GM23338 (cell line): Measurements from ENCODE around the gene DOCK11. TPM values are rescaled to one million over a fixed set of nuclear protein-coding genes. Genes with fewer than 3 reads are reported as not detected.

Experiments used
- ATAC-seq: fragments of 200-7000 bp; cut with Tn5 transposase; 3 replicates; pipeline ENCODE4 v1.9.1; 2020
- DNase-seq: peaks from one replicate; pipeline ENCODE4 v3.0.0-alpha.2; 2015; ENCODE audit warnings: low spot score
- H2AFZ ChIP-seq: fragments of 200-600 bp; sonication (generic); 2 replicates; pipeline ENCODE4 v1.8.0; 2016; ENCODE audit warnings: antibody characterized with exemption, mild to moderate bottlenecking, moderate library complexity
- H3F3A ChIP-seq: fragments of 200-600 bp; sonication (generic); replicated peaks from 2 replicates; pipeline ENCODE4 v1.8.0; 2017; ENCODE audit warnings: antibody characterized with exemption, mixed run types, low read depth
- H3K27ac ChIP-seq: fragments of 200-600 bp; sonication (generic); 2 replicates; pipeline ENCODE4 v1.6.1; 2016; ENCODE audit warnings: low read depth
- H3K27me3 ChIP-seq: fragments of 200-600 bp; sonication (generic); 2 replicates; pipeline ENCODE4 v1.8.0; 2016; ENCODE audit warnings: mild to moderate bottlenecking, mixed run types, moderate library complexity; ENCODE audit not compliant: insufficient read depth
- H3K36me3 ChIP-seq: fragments of 200-600 bp; sonication (generic); 2 replicates; pipeline ENCODE4 v1.8.0; 2016; ENCODE audit warnings: mild to moderate bottlenecking; ENCODE audit not compliant: insufficient read depth
- H3K4me1 ChIP-seq: fragments of 200-600 bp; sonication (generic); 2 replicates; pipeline ENCODE4 v1.8.0; 2016; ENCODE audit warnings: mild to moderate bottlenecking, moderate library complexity; ENCODE audit not compliant: insufficient read depth
- H3K4me2 ChIP-seq: fragments of 200-600 bp; sonication (generic); 2 replicates; pipeline ENCODE4 v1.7.1; 2017; ENCODE audit warnings: mixed run types
- H3K4me3 ChIP-seq: fragments of 200-600 bp; sonication (generic); 2 replicates; pipeline ENCODE4 v1.6.1; 2016; ENCODE audit warnings: mixed run types
- H3K79me2 ChIP-seq: fragments of 200-600 bp; sonication (generic); replicated peaks from 2 replicates; pipeline ENCODE4 v1.8.0; 2017; ENCODE audit warnings: mild to moderate bottlenecking; ENCODE audit not compliant: insufficient read depth
- H3K9me2 ChIP-seq: fragments of 200-600 bp; sonication (generic); 2 replicates; pipeline ENCODE4 v1.8.0; 2017; ENCODE audit not compliant: insufficient read depth
- H4K20me1 ChIP-seq: fragments of 200-600 bp; sonication (generic); replicated peaks from 2 replicates; pipeline ENCODE4 v1.8.0; 2017; ENCODE audit warnings: mild to moderate bottlenecking; ENCODE audit not compliant: insufficient read depth
- H3K27ac Mint-ChIP-seq: 2 replicates; pipeline ENCODE4 v1.8.0; 2020; ENCODE audit warnings: inconsistent platforms, mild to moderate bottlenecking, moderate library complexity, mixed read lengths
- H3K27me3 Mint-ChIP-seq: 3 replicates; pipeline ENCODE4 v1.8.0; 2022; ENCODE audit warnings: low read depth, mild to moderate bottlenecking, moderate library complexity, mixed read lengths, inconsistent platforms; ENCODE audit not compliant: insufficient read depth, poor library complexity
- H3K36me3 Mint-ChIP-seq: 3 replicates; pipeline ENCODE4 v1.8.0; 2021; ENCODE audit warnings: low read depth, mild to moderate bottlenecking, inconsistent platforms, moderate library complexity, mixed read lengths
- H3K4me1 Mint-ChIP-seq: 3 replicates; pipeline ENCODE4 v1.8.0; 2020; ENCODE audit warnings: mild to moderate bottlenecking, inconsistent platforms, mixed read lengths
- H3K4me3 Mint-ChIP-seq: 3 replicates; pipeline ENCODE4 v1.8.0; 2021; ENCODE audit warnings: moderate library complexity, mild to moderate bottlenecking, inconsistent platforms, mixed read lengths
- H3K9me3 Mint-ChIP-seq: 3 replicates; pipeline ENCODE4 v1.8.0; 2020; ENCODE audit warnings: moderate library complexity, mild to moderate bottlenecking, inconsistent platforms, mixed read lengths
- CREB1 ChIP-seq: fragments of 250-450 bp; sonication (Bioruptor Pico); IDR thresholded peaks from 2 replicates; pipeline ENCODE4 v1.5.0; 2020; ENCODE audit warnings: low read depth, mild to moderate bottlenecking, moderate library complexity
- NANOG ChIP-seq: IDR thresholded peaks from 2 replicates; pipeline ENCODE4 v1.6.1; 2016; ENCODE audit warnings: antibody characterized with exemption, borderline replicate concordance
- POLR2AphosphoS5 ChIP-seq: IDR thresholded peaks from 2 replicates; pipeline ENCODE4 v1.6.1; 2016; ENCODE audit warnings: antibody characterized with exemption, low read depth
- STAT1 ChIP-seq: IDR thresholded peaks from one replicate; pipeline ENCODE4 v1.6.1; 2016; ENCODE audit warnings: antibody characterized with exemption; ENCODE audit not compliant: unreplicated experiment
- ZNF114 ChIP-seq: fragments of 250-450 bp; sonication (Bioruptor Pico); IDR thresholded peaks from 2 replicates; pipeline ENCODE4 v1.5.0; 2020; ENCODE audit warnings: mild to moderate bottlenecking, moderate library complexity
- ZNF331 ChIP-seq: fragments of 250-450 bp; sonication (Bioruptor Pico); IDR thresholded peaks from 2 replicates; pipeline ENCODE4 v1.5.0; 2020; ENCODE audit warnings: low read depth, mild to moderate bottlenecking, moderate library complexity
- ZNF462 ChIP-seq: fragments of 250-450 bp; sonication (Bioruptor Pico); IDR thresholded peaks from 2 replicates; pipeline ENCODE4 v1.5.0; 2020; ENCODE audit warnings: mild to moderate bottlenecking, moderate library complexity
- polyA plus RNA-seq: library from polyadenylated mRNA; unstranded; fragments of >200 nt; fragmentation: Nextera tagmentation; extraction: Ambion mirVana; gene quantifications from 2 replicates; pipeline ENCODE4 v1.2.1, GENCODE V29; 2016
- total RNA-seq: library from RNA; depleted of rRNA; stranded (reverse); fragments of >200 nt; shearing (Covaris generic); gene quantifications from 2 replicates; pipeline ENCODE4 v1.2.3, GENCODE V29; 2014
- TF ChIP-seq, protein P1 (sequence below): IDR thresholded peaks from one replicate; pipeline ENCODE4 v1.6.1; 2018; ENCODE audit warnings: antibody characterized with exemption; ENCODE audit not compliant: unreplicated experiment
- TF ChIP-seq, protein P2 (sequence below), 2 experiments: fragments of 200-600 bp in 1 of 2; sonication (generic) in 1 of 2; conservative IDR thresholded peaks; 2 replicates each; pipeline versions ENCODE4 v1.5.1 to v1.6.1; 2016 to 2017; ENCODE audit warnings: antibody characterized with exemption in 2 of 2, low read depth in 2 of 2, mild to moderate bottlenecking in 2 of 2, moderate library complexity in 1 of 2

The DOCK11 gene
- total and polyA plus RNA-seq, 2 experiments from 2014 or later, result 6.0 to 12.3 TPM

DNA sequence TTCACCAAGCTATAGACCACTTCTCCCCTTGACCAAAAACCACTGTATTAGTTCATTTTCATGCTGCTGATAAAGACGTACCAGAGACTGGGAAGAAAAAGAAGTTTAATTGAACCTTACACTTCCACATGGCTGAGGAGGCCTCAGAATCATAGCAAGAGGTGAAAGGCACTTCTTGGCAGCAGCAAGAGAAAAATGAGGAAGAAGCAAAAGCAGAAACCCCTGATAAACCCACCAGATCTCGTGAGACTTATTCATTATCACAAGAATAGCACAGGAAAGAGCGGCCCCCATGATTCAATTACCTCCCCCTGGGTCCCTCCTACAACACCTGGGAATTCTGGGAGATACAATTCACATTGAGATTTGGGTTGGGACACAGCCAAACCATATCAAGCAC lies 97.8 kb downstream of the DOCK11 start:
- no peaks in the 10 kb centered on the region for H3K9me3 Mint-ChIP-seq
- no peak for DNase-seq

More for the DNA sequence above, 97.8 kb downstream of the DOCK11 start:
- no peak for ATAC-seq
- H3K79me2 ChIP-seq, result no peaks in the 10 kb centered on the region
- H3K4me1 ChIP-seq, result peaks cover 6% of the 10 kb centered on the region
- 0 out of 2 replicates have a peak overlapping the region, but pooled peaks have one; percentile 31 for H3K4me2 ChIP-seq
- no peak overlapping the region for H2AFZ ChIP-seq
- peak overlapping the region; percentile 42; the same call in 1 of the 3 replicates for H3K4me3 Mint-ChIP-seq
- no peaks in the 10 kb centered on the region for H4K20me1 ChIP-seq
- H3K9me2 ChIP-seq, result no peaks in the 10 kb centered on the region
- H3K4me1 Mint-ChIP-seq, result peaks cover 20% of the 10 kb centered on the region
- no peaks in the 10 kb centered on the region for H3K27me3 ChIP-seq
- H3K36me3 Mint-ChIP-seq, result peaks cover 5% of the 10 kb centered on the region; the same call in 1 of the 3 replicates
- H3K4me3 ChIP-seq, result no peak overlapping the region
- no peak for TF ChIP-seq ZNF331
- no peak for TF ChIP-seq ZNF114 (CRISPR knock-in tag)
- no peak for TF ChIP-seq ZNF462 (CRISPR knock-in tag)
- TF ChIP-seq STAT1, result no peak
- no peak for TF ChIP-seq POLR2AphosphoS5
- TF ChIP-seq NANOG, result no peak
- TF ChIP-seq CREB1, result no peak
- TF ChIP-seq, protein P1, sequence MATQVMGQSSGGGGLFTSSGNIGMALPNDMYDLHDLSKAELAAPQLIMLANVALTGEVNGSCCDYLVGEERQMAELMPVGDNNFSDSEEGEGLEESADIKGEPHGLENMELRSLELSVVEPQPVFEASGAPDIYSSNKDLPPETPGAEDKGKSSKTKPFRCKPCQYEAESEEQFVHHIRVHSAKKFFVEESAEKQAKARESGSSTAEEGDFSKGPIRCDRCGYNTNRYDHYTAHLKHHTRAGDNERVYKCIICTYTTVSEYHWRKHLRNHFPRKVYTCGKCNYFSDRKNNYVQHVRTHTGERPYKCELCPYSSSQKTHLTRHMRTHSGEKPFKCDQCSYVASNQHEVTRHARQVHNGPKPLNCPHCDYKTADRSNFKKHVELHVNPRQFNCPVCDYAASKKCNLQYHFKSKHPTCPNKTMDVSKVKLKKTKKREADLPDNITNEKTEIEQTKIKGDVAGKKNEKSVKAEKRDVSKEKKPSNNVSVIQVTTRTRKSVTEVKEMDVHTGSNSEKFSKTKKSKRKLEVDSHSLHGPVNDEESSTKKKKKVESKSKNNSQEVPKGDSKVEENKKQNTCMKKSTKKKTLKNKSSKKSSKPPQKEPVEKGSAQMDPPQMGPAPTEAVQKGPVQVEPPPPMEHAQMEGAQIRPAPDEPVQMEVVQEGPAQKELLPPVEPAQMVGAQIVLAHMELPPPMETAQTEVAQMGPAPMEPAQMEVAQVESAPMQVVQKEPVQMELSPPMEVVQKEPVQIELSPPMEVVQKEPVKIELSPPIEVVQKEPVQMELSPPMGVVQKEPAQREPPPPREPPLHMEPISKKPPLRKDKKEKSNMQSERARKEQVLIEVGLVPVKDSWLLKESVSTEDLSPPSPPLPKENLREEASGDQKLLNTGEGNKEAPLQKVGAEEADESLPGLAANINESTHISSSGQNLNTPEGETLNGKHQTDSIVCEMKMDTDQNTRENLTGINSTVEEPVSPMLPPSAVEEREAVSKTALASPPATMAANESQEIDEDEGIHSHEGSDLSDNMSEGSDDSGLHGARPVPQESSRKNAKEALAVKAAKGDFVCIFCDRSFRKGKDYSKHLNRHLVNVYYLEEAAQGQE, result no peak
- TF ChIP-seq, protein P2, sequence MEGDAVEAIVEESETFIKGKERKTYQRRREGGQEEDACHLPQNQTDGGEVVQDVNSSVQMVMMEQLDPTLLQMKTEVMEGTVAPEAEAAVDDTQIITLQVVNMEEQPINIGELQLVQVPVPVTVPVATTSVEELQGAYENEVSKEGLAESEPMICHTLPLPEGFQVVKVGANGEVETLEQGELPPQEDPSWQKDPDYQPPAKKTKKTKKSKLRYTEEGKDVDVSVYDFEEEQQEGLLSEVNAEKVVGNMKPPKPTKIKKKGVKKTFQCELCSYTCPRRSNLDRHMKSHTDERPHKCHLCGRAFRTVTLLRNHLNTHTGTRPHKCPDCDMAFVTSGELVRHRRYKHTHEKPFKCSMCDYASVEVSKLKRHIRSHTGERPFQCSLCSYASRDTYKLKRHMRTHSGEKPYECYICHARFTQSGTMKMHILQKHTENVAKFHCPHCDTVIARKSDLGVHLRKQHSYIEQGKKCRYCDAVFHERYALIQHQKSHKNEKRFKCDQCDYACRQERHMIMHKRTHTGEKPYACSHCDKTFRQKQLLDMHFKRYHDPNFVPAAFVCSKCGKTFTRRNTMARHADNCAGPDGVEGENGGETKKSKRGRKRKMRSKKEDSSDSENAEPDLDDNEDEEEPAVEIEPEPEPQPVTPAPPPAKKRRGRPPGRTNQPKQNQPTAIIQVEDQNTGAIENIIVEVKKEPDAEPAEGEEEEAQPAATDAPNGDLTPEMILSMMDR (conservative IDR thresholded peaks at IDR 0.05; ENCODE audit: low read depth in 2 of 2), result no peak
- peaks cover 1% of the 10 kb centered on the region for H3K27me3 Mint-ChIP-seq
- H3K27ac Mint-ChIP-seq, result peak overlapping the region; percentile 77
- no peaks in the 10 kb centered on the region for H3F3A ChIP-seq
- no peaks in the 10 kb centered on the region for H3K36me3 ChIP-seq
- H3K27ac ChIP-seq, result no peak overlapping the region
